Activated CD4-positive, CD25-positive, alpha-beta regulatory T cell treated with anti-CD3 and anti-CD28 coated beads, Interleukin-2, amount 50 U/mL, for 24 hours (primary cell): Measurements from ENCODE around the gene PPM1B.
"Not testable (repeated sequence)": the region's sequence is repeated elsewhere in the genome, so short reads cannot be mapped to it uniquely, and the experiment has no call there.

Source experiments
- ATAC-seq, 2 donors: fragments of 150-1000 bp; cut with Tn5 transposase; one replicate each; pipeline ENCODE4 v1.10.0; 2021; ENCODE audit warnings: mild to moderate bottlenecking in 1 of 2, moderate library complexity in 1 of 2

PPM1B gene

DNA sequence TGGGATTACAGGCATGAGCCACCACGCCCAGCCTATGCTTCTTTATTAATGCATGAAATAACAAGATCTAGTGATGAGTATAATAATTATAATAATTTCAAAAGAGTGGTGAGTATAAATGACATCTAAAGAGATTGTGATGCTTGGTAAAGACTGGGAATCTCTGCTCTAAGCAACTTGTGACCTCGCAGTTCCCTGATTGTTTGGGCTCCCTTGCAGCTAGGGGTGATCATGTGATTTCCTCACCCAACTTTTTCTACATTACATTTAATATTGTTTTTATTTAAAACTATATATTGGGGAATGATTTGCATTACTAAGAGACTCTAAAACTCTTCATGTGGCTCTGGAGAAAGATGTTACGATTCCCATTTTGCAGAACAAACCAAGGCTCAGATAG lies 4.1 kb upstream of the PPM1B start:
- ATAC-seq: no peak

DNA sequence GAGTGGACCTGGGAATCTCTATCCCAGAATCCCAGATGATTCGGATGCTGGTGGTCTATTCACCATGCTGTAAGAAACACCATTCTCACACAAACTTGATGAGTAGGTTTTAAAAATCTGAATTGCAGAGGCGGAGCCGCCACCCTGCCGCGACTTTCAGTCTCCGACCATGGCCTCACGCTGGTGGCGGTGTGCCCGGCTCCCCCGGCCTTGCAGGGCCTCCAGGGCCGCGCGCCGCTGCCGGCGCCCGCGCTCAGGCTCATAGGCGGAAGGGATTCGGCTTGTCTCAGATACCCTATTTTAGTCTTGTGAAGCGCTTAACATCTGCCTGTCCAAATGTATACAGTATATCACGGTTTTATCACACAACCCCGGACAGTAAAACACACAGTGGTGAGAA lies 2.6 kb upstream of the PPM1B start:
- ATAC-seq: no peak

DNA sequence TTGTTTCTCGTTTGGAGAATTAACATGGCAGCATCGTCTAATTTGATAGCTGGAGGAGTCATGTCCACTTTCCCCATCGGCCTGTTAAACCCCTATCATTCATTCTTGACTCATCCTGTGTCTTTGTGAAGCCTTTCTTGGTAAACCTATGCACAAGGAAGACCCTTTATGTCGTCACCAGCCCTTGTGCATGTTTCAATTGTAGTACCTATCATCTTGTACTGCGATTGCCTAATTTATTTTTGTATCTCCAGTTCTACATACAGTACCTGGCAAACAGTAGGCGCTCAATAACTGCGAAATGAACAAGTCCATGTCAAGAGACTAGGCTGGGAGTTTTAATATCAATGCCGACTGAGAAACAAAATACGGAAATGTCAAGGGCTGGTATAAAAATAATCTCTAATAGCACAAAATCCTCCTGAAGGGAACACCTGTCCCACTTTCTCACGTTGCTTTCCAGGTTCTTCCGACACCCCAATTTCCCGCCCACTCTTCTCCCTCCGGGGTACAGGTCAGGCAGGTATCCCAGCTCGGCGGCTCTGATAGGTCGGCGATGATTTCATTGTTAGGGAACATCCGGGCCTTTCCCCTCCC lies 1.3 kb upstream of the PPM1B start:
- no peak for ATAC-seq

DNA sequence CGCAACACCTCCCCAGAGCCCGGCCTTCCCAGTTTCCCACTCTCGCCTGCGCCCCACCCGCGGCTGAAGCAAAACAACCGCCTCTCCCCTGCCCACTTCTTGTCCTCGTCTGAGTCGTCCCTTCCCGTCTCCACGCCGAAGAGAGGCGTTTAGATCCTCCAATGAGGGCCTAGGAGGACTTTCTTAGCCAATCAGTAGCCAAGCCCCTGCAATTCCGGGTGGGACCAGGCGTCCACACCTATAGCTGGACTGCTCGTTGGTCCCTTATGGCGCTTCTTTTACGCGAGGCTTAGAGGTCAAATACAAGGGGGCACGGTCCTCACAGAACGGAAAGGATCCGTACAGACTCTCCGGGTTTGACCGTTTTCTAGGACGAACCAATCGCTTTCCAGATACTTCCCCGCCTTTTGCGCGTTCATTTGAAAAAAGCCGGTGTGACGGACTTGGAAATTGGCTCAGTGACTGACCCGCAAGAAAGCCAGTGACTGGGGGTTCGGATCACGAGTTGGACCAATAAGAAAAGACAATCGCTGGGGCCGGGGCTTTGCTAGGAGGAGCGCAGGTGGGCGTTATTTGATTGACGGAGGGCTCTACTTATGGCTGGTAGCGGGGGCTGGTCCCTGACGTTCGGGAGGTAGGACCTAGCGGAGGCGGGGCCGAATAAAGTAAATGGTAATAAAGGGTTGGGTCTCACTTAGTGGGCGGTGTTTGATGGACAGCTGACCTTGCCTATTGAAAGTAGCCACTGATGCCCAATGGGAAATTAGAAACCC lies 581 bp upstream of the PPM1B start:
- ATAC-seq: peak; percentile 83 to 87

DNA sequence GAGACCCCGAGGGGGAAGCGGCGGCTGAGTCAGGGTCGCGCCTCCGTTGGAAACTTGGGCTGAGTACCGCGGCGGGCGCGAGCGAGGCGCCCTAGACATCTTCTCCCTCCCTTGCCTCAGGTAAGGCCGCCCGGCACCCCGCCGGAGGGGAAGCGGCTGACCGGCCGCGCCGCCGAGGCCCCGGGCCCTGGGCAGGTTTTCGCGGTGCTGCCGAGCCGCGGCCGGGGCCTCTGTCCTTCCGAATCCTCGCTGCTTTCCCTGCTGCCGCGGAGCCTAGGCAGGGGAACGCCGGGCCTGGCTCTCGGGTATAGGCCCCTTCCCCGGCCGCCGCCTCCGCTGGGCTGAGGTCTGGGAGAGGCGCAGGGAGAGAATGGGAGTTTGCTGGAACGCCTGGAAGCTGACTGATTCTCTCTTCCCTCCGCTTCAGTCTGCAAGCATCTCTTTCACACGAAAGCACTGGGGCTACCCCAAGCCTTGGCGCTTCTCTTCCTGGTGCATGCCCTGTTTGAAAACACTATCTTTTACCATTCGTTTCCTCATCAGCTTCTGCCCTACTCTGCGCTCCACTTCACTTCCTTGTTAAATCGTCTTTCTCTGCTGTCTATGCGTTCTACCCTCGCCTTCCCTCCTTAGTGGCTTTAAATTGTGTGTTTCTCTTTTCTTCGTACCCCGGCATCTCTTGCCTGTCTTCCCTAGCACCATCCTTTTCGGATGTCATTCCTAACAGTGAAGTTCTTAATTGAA lies 652 bp downstream of the PPM1B start:
- ATAC-seq: peak in 1 of 2 donors; percentile 0

DNA sequence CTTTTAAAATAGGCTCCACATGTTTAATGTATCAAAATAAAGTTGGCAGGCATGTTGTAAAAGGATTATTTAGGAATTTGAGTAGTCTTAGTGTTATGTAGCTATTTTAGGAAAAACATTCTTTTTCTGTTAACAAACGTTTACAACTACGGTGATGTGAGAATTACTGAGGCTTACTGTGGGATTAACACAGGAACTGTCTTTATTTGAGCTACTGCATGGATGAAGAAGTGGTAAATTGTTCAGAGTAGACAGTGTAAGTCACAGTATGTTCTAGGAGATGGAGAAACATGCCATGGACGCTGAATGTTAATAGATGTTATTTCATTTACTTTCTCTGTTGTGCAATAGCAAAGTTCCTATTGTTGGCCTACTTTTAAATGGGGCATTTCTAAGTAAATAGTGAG lies 1.6 kb downstream of the PPM1B start:
- no peak for ATAC-seq

DNA sequence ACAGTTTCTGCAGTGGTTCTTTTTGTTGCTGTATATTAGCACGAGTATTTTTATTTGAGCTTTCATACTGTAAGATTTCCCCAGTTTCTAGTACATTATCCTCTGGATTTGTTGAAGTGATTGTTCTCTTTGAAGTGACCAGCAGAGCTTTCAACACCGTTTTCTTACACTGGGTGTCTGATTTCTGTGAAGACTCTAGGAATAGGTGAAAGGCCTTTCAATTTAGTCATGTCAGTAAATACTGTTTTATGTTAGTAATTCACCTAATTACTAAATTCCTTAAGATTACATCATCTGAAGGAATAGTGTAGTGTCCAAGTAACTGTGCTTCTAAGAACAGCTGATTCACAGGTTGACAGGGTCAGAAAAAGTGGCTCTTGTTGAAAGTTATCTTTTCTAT lies 2.3 kb downstream of the PPM1B start:
- no peak for ATAC-seq

DNA sequence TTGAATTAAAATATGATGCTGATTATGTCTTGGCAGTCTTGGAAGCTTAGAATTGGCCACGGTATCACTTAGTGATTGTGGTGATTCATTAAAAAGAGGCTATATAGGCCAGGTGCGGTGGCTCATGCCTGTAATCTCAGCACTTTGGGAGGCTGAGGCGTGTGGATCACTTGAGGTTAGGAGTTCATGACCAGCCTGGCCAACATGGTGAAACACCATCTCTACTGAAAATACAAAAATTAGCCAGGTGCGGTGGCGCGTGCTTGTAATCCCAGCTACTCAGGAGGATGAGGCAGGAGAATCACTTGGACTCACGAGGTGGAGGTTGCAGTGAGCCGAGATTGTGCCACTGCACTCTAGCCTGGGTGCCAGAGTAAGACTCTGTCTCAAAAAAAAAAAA lies 2.8 kb downstream of the PPM1B start:
- not testable (repeated sequence) for ATAC-seq

DNA sequence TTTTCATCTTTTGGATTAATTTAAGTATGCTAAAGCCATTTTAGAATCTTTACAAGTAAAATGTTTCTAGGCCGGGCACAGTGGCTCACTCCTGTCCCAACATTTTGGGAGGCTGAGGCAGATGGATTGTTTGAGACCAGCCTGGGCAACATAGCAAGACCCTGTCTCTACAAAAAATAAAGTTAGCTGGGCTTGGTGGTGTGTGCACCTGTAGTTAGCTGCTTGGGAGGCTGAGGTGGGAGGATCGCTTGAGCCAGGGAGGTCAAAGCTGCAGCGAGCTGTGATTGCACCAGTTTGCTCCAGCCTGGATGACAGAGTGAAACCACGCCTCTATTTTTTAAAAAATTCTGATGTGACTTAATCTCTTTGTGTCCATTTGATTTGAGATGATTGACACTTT lies 3.9 kb downstream of the PPM1B start:
- ATAC-seq: no peak

DNA sequence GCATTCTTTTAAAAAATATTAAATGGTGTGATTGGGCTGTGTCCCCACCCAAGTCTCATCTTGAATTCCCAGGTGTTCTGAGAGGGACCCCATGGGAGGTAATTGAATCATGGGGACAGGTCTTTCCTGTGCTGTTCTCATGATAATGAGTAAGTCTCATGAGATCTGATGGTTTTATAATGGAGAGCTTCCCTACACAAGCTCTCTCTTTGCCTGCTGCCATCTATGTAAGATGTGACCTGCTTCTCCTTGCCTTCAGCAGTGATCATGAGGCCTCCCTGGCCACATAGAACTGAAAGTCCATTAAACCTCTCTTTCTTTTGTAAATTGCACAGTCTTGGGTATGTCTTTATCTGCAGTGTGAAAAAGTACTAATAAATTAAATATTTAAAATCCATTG lies 10.3 kb downstream of the PPM1B start:
- no peak for ATAC-seq

DNA sequence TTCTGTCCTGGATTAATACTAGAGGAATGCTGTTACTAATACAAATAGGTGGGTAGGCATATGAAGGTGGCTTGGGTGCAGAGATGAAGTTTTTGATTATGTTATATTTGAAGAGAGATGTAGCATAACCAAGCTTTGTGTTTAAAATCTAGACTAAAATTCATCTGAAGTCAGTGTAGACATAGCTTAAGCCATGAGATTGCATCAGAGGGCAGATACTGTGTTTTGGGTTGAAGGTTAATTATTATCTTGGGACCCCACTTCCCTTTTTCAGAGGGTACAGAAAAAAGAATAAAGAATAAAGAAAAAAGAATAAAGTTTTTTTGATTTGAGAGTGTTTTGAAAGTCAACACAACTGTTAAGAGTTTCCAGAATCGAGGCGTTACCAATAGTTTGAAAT lies 13.0 kb downstream of the PPM1B start:
- ATAC-seq: no peak

DNA sequence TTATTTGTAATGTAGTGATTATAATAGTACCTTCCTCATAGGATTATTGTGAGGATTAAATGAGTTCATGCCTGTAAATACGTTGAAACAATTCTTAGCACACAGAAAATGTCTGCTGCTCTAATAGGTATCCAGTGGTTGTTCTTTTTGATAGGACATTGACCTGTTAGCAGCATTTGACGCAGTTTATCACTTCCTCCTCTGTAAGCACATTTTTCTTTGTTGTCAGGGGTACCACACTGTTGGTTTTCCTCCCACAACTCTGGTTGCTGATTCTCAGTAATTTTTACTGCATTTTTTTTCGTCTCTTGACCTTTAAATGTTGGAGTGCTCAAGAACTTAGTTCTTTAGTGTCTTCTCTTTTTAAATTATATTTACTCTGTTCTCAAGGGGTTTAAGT lies 15.4 kb downstream of the PPM1B start:
- peak in 1 of 2 donors; percentile 38 for ATAC-seq

DNA sequence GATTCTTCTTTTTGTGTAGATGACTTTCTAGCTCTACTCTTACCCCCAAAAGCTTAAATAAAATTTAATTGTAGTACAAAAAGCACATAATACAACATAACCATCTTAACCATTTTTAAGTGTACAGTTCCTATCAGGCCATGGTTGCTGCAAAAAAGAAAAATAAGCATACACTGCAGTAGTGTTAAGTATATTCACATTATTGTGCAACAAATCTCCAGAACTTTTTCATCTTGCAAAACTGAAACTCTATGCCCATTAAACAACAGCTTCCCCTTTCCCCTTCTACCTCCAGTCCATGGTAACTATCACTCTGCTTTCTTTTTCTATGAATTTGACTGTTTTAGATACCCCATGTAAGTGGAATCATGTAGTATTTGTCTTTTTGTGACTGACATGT lies 18.1 kb downstream of the PPM1B start:
- ATAC-seq: no peak

DNA sequence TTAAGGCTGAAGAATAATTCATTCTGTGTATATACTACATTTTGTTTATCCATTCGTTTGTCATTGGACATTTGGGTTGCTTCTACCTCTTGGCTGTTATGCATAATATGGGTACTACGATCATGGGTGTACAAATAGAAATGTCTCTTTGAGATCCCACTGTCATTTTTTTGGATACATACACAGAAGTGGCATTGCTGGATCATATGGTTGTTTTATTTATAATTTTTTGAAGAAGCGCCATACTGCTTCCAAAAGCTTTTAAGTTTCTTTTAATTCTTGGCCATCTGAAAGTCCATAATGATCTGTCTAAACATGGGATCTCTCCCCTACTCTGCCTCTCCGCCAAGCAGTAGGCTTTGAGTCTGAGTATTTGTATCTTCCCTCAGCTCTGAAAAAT lies 18.6 kb downstream of the PPM1B start:
- no peak for ATAC-seq

DNA sequence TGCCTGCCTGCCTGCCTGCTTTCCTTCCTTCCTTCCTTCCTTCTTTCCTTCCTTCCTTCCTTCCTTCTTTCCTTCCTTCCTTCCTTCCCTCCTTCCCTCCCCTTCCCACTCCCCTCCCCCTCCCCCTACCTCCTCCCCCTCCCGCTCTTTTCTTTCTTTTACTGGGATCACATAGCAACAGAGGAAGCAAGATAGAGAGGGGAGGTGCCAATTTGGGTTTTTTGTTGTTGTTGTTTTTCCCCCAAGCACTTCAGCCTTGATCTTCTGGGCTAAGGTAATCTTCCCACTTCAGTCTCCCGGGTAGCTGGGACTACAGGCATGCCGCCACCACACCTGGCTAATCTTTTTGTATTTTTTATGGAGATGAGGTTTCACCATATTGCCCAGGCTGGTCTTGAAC lies 20.0 kb downstream of the PPM1B start:
- ATAC-seq: no peak

DNA sequence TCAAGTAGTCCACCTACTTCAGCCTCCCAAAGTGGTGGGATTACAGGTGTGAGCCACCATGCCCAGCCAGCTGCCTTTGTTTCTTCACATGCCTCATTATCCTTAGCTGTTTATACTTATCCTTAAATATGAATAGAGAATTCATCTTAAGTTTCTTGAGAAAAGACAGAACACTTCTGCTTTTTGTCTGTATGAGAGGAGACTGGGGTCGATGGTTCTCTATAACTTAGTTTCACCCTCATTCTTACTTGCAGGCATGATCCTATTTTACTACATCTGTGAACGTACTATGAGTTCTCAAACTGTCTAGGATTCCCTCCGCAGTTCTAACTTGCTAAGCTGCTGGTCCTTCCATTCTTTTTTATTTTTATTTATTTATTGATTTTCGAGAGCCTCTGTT lies 20.4 kb downstream of the PPM1B start:
- ATAC-seq: no peak

DNA sequence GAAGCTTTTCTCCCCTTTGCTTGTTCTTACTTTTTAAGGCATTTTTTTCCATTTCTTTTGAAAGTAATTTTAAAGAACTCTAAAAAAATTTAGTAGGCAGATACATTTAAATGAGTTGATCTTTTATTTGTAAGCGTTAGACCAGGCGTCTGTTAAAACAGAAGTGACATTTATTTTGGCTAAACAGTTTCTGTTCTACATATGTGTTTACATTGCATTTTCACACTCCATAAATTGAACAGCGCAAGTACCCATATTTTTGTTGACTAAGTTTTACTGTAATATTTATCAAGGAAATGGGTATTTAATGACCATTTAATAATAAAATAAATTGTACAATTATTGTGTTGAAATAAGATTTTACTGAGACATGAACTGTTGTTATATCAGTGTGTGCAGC lies 21.9 kb downstream of the PPM1B start:
- no peak for ATAC-seq

DNA sequence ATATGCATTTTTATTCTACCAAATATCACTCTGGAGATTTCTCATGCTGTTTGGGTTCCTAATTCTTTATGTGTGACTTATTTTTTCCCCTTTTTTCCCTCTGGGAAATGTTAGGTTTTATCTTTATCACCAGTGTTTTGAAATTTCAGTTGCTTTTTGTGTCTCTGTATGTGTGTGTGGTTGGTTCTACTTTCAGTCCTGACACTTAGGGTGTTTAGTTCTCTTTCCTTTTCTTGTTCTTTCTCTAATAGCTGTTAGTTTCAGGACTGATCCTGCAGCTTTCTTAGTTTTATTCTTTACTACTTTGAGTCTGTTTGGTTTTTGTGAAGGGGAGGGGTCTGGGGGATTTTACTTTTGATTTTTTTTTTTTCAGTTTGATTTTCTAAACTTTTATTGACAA lies 23.1 kb downstream of the PPM1B start:
- peak; percentile 67 to 84 for ATAC-seq

DNA sequence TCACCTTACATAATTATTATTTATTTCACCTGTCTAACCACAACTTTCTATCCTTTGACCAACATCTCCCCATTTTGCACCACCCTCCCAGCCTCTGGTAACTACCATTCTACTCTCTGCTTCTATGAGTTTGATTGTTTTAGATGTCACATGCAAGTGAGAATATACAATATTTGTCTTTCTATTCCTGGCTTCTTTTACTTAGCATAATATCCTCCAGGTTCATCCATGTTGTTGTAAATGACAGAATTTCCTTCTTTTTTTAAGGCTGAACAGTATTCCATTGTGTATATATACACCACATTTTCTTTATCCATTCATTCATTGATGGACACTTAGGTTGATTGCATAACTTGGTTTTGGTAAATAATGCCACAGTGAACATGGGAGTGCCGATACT lies 24.0 kb downstream of the PPM1B start:
- ATAC-seq: no peak

DNA sequence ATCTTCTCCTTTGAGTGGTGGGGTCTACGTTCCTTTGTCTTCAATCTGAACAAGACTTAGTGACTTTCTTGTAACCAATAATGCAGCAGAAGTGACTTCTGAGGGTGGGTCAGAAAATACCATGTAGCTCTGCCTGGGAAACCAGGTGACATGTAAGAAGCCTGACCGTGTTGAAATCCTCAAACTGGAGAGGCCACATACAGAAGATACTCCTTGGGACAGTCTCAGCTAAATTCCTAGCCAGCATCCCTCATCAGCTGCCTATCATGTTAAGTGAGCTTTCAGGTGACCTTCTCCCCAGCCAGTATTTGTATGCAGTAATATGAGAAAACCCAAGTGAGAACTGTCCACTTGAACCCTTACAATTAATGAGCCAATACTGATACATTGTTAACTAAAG lies 27.0 kb downstream of the PPM1B start:
- no peak for ATAC-seq

DNA sequence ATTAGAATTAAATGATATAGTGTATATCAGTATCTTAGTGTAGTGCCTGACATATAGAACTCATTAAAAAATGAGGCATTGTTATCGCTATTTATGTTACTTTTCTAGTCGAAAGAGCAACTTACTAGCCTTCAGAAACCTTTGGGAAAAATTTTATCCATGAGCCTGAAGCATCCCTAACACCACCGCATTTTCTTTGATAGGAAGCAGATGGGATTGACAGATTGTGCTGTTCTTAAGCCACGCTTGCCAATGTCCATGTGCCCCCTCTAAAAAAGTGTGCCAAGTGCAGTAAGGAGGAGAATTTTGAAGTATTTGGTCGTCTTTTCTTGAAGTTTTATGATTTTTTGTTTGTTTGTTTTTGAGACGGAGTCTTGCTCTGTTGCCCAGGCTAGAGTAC lies 29.1 kb downstream of the PPM1B start:
- no peak for ATAC-seq

DNA sequence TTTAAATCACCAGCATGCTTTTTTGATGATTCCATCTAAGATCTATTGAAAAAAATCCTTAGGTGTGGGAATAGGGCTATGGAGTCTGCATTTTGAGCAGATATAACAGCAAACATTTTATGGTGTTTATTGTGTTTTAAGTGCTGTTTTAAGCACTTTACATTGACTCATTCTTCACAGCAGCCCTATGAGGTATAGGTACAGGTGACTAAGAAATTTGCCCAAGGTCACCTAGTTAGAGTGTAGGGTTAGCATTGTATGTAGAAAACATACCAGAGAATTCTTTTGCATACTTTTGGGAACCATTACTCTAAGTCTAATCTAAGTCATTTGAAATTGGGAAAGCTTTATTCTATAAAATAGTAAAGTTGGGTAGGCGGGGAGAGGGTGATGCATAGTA lies 31.3 kb downstream of the PPM1B start:
- ATAC-seq: peak in 1 of 2 donors; percentile 21

DNA sequence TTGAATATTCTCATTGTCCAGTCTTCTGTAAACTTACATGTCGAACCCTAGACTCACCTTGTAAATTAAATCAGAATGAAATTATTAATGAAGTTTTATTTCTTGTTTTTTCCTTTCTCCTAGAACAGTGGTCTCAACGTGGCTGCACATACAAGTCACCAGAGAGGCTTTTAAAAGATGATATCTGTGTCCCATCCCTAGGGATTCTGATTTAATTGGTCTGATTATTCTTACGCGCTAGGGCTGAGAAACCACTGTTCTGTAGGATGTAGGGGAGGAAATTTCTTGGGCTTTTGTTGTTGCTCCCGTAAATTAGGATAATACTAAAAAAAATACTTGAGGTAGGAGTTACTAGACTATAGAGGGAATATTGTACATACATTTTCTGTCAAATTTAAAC lies 32.1 kb downstream of the PPM1B start:
- no peak for ATAC-seq

DNA sequence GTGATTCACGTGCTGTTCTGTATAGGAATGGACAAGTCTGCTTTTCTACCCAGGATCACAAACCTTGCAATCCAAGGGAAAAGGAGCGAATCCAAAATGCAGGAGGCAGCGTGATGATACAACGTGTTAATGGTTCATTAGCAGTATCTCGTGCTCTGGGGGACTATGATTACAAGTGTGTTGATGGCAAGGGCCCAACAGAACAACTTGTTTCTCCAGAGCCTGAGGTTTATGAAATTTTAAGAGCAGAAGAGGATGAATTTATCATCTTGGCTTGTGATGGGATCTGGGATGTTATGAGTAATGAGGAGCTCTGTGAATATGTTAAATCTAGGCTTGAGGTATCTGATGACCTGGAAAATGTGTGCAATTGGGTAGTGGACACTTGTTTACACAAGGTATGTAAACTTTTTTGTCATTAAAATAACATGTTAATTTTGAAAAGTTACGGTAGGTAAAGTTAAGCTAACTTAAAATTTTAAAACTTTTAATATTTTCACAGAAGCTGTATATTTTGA lies 33.0 kb downstream of the PPM1B start:
- ATAC-seq: no peak
